Measurements from ENCODE around the gene MAST4. TPM values are rescaled to one million over a fixed set of nuclear protein-coding genes. Genes with fewer than 3 reads are reported as not detected.

The MAST4 gene
- total RNA-seq, 1 donor from 2014 or later: 19.1 TPM

DNA sequence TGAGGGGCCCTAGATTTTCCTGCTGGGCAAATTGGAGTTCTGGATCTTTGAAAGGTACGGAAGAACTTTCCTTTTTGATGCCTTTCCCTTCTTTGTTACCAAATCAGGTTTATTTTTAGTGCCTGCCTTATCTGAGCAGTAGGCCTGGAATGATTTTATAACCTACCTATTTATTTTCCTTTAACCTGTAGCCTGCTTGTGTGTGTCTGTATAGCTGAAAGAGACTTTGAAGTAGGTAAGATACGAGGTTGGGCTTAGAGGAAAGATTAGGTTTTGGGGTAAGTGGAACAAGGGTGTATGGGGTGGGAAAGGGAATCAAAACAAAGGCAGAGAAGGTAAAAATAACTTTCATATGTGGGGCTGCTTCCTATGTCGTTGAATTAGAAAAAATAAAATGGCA is 389.2 kb downstream of the MAST4 start:
- Histone ChIP-seq H3K4me3 (ENCODE audit: low read depth, low read length) (no peak overlapping the region), H3K27me3 (ENCODE audit: control insufficient read depth, insufficient read depth, low read length) (no peaks in the 10 kb centered on the region), H3K36me3 (ENCODE audit: control insufficient read depth, insufficient read depth, low read length) (no peaks in the 10 kb centered on the region)
- DNase-seq (ENCODE audit: low read depth): no peak
- TF ChIP-seq, protein P1, sequence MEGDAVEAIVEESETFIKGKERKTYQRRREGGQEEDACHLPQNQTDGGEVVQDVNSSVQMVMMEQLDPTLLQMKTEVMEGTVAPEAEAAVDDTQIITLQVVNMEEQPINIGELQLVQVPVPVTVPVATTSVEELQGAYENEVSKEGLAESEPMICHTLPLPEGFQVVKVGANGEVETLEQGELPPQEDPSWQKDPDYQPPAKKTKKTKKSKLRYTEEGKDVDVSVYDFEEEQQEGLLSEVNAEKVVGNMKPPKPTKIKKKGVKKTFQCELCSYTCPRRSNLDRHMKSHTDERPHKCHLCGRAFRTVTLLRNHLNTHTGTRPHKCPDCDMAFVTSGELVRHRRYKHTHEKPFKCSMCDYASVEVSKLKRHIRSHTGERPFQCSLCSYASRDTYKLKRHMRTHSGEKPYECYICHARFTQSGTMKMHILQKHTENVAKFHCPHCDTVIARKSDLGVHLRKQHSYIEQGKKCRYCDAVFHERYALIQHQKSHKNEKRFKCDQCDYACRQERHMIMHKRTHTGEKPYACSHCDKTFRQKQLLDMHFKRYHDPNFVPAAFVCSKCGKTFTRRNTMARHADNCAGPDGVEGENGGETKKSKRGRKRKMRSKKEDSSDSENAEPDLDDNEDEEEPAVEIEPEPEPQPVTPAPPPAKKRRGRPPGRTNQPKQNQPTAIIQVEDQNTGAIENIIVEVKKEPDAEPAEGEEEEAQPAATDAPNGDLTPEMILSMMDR (IDR thresholded peaks at IDR 0.05; ENCODE audit: insufficient read depth, low read length, poor library complexity, severe bottlenecking): no peak

DNA sequence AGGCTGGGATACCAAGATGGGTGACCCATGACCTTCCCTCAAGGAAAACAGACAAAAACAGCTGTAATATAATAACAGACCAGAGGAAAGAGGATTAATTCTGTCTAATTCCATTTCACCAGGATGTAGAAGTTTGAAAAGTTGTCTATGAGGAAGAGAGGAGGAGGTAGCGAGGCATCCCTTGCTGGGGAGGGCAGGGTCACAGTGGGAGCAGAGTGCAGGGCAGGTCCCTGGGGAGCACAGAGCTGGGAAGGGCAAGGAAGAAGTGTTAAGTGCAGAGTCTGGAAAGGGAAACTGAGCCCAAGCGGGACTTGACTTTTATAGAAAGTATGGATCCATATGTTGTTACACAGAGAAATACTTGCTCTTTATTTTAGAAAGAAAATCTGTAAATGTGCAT is 389.8 kb downstream of the MAST4 start:
- no peak for DNase-seq (ENCODE audit: low read depth)
- Histone ChIP-seq H3K4me3 (ENCODE audit: low read depth, low read length) (no peak overlapping the region), H3K27me3 (ENCODE audit: control insufficient read depth, insufficient read depth, low read length) (no peaks in the 10 kb centered on the region), H3K36me3 (ENCODE audit: control insufficient read depth, insufficient read depth, low read length) (no peaks in the 10 kb centered on the region)
- TF ChIP-seq, protein P1 (IDR thresholded peaks at IDR 0.05; ENCODE audit: insufficient read depth, low read length, poor library complexity, severe bottlenecking): no peak

DNA sequence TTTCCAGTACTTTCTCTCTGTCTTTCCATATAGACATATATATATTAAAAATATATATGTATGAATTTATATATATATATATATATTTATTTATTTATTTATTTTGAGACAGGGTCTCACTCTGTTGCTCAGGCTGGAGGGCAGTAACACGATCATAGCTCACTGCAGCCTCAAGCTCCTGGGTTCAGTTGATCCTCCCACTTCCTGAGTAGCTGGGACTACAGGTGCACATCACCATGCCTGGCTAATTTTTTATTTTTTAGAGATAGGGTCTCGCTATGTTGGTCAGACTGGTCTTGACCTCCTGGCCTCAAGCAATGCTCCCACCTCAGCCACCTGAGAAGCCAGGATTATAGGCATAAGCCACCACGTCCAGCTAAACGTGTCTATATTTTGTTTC is 390.3 kb downstream of the MAST4 start:
- Histone ChIP-seq H3K27me3 (ENCODE audit: control insufficient read depth, insufficient read depth, low read length) (no peaks in the 10 kb centered on the region), H3K36me3 (ENCODE audit: control insufficient read depth, insufficient read depth, low read length) (no peaks in the 10 kb centered on the region), H3K4me3 (ENCODE audit: low read depth, low read length) (no peak overlapping the region)
- no peak for DNase-seq (ENCODE audit: low read depth)
- TF ChIP-seq, protein P1 (IDR thresholded peaks at IDR 0.05; ENCODE audit: insufficient read depth, low read length, poor library complexity, severe bottlenecking): no peak

DNA sequence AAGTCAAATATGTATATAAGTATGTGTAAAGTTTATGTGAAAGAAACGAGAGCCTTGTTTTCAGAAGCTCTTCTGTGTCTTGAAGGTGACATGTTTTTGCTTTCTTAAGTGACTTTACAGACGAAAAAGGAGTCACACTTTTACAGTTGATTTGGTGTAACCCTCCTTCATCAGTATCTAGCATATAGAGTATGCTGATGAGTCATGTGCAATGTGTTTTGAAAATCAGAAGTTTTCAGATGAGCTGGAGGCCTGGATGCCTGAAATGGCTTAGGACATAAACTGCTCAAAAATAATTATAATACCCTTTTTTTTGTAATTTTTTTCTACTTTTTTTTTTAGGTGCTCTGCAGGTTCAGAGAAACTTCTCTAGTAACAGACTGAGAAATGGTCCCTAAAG is 390.9 kb downstream of the MAST4 start:
- TF ChIP-seq, protein P1 (IDR thresholded peaks at IDR 0.05; ENCODE audit: insufficient read depth, low read length, poor library complexity, severe bottlenecking): no peak
- Histone ChIP-seq H3K27me3 (ENCODE audit: control insufficient read depth, insufficient read depth, low read length) (no peaks in the 10 kb centered on the region), H3K4me3 (ENCODE audit: low read depth, low read length) (no peak overlapping the region), H3K36me3 (ENCODE audit: control insufficient read depth, insufficient read depth, low read length) (no peaks in the 10 kb centered on the region)
- DNase-seq (ENCODE audit: low read depth): no peak

DNA sequence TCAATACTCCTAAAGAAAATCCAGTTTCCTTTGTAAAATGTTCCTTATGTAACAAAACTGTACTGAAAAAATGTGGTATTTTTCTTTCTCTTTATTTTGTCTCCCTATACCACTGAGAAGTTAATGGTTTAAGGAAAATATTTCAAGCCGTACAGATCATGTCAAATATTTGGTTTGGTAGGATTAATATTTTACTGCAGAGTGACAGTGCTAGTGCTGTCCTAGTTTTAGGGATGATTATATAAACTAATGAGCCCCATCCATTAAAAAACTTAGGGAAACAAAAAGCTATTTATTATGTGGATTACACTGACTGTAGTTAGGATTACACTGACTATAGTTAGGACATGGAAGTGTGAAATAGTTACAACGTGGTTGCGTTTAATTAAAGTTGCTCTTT is 391.3 kb downstream of the MAST4 start:
- no peak overlapping the region for H3K4me3 ChIP-seq (ENCODE audit: low read depth, low read length)
- no peaks in the 10 kb centered on the region for H3K27me3 ChIP-seq (ENCODE audit: control insufficient read depth, insufficient read depth, low read length)
- DNase-seq (ENCODE audit: low read depth): no peak
- TF ChIP-seq, protein P1 (IDR thresholded peaks at IDR 0.05; ENCODE audit: insufficient read depth, low read length, poor library complexity, severe bottlenecking): no peak
- no peaks in the 10 kb centered on the region for H3K36me3 ChIP-seq (ENCODE audit: control insufficient read depth, insufficient read depth, low read length)

Measured in kidney epithelial cell (primary cell).